Activated CD8-positive, alpha-beta memory T cell treated with anti-CD3 and anti-CD28 coated beads, Interleukin-2, amount 50 U/mL, for 48 hours (primary cell): ENCODE measurements around the gene SIX6.

Source experiments
- DNase-seq: peaks from one replicate; pipeline ENCODE4 v3.0.0-alpha.2; 2020

Gene SIX6

GRCh38 chr14:60514741-60515491 is 6.0 kb downstream of the SIX6 start:
- DNase-seq = peak; percentile 63

GRCh38 chr14:60515511-60516289 is 6.8 kb downstream of the SIX6 start:
- no peak for DNase-seq

GRCh38 chr14:60532442-60532841 is 23.5 kb downstream of the SIX6 start:
- no peak for DNase-seq

GRCh38 chr14:60537663-60538062 is 28.7 kb downstream of the SIX6 start:
- DNase-seq = no peak

GRCh38 chr14:60544659-60545058 is 35.7 kb downstream of the SIX6 start:
- no peak for DNase-seq

GRCh38 chr14:60553808-60554207 is 44.9 kb downstream of the SIX6 start:
- DNase-seq = no peak

- DNase-seq = no peak
Observed at GRCh38 chr14:60561845-60562746, 53.1 kb downstream of the SIX6 start.
